KMS-11 (cell line): Measurements from ENCODE around the gene DAZAP2.
"Not testable (repeated sequence)": the region's sequence is repeated elsewhere in the genome, so short reads cannot be mapped to it uniquely, and the experiment has no call there.

Source experiments
- H2AFZ ChIP-seq: fragments of 200-600 bp; sonication (generic); 2 replicates; pipeline ENCODE4 v1.6.1; 2016; ENCODE audit warnings: antibody characterized with exemption, mixed run types, low read depth
- H3K27ac ChIP-seq: fragments of 200-600 bp; sonication (generic); 2 replicates; pipeline ENCODE4 v1.6.1; 2016; ENCODE audit warnings: mild to moderate bottlenecking, mixed run types
- H3K27me3 ChIP-seq: fragments of 200-600 bp; sonication (generic); 2 replicates; pipeline ENCODE4 v1.6.1; 2017; ENCODE audit warnings: mild to moderate bottlenecking, low read depth, mixed run types, moderate library complexity; ENCODE audit not compliant: insufficient read depth
- H3K36me3 ChIP-seq: fragments of 200-600 bp; sonication (generic); 2 replicates; pipeline ENCODE4 v1.6.1; 2017; ENCODE audit warnings: mild to moderate bottlenecking, mixed run types; ENCODE audit not compliant: insufficient read depth
- H3K4me1 ChIP-seq: fragments of 200-600 bp; sonication (generic); 2 replicates; pipeline ENCODE4 v1.6.1; 2016; ENCODE audit warnings: mild to moderate bottlenecking, low read depth, mixed run types; ENCODE audit not compliant: poor library complexity, severe bottlenecking
- H3K4me2 ChIP-seq: fragments of 200-600 bp; sonication (generic); 2 replicates; pipeline ENCODE4 v1.7.0; 2016; ENCODE audit warnings: mild to moderate bottlenecking, mixed run types
- H3K4me3 ChIP-seq: fragments of 200-600 bp; sonication (generic); IDR thresholded peaks from 2 replicates; pipeline ENCODE4 v1.6.1; 2017; ENCODE audit warnings: low read depth, low read length, mixed read lengths; ENCODE audit not compliant: insufficient read depth
- H3K79me2 ChIP-seq: fragments of 200-600 bp; sonication (generic); 2 replicates; pipeline ENCODE4 v1.6.1; 2016; ENCODE audit warnings: low read depth, mixed run types; ENCODE audit not compliant: insufficient read depth
- H3K9ac ChIP-seq: fragments of 200-600 bp; sonication (generic); 2 replicates; pipeline ENCODE4 v1.6.1; 2016; ENCODE audit warnings: mild to moderate bottlenecking, mixed run types
- H4K20me1 ChIP-seq: fragments of 200-600 bp; sonication (generic); 2 replicates; pipeline ENCODE4 v1.6.1; 2016; ENCODE audit warnings: mild to moderate bottlenecking, mixed run types; ENCODE audit not compliant: insufficient read depth
- TF ChIP-seq, protein P1 (sequence below): fragments of 200-600 bp; sonication (generic); conservative IDR thresholded peaks from 2 replicates; pipeline ENCODE4 v1.6.1; 2017; ENCODE audit warnings: low read depth, mild to moderate bottlenecking, antibody characterized with exemption, low read length, moderate library complexity, mixed read lengths

Gene DAZAP2

DNA sequence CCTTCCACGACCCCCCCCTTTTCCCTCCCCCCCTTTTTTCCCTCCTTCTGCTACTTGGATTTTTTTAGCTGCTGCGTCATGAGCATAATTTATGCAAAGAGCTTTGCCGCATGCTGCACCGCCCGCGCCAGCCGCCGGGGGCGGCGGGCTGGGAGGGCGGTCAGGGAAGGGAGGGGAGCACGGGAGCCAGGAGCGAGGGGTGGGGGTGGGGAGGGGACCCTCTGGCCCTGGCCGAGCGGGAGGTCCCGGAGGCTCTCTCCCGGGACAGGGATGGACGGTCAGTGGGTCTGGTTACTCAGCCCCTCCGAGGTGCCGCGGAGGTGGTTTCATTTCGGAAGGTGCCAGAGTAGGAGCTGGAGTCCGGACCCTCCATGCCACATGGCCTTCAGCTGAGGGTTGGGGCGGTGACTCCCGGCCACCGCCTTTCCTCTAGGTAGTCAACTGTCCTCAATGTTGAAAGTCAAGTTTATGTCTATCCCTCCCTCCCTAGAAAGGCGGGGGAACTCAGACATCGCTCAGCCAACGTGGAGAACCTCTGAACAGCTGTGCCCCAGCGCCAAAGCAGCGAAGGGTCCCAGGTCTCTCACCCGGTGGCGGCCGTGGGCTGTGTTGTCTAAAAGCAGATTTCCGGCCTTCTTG lies 20.5 kb upstream of the DAZAP2 start, which contains the start of gene POU6F1:
TSS of gene POU6F1 (minus strand) at position 95 of the 639 bp plus-strand sequence. CDS start 11,226 bp downstream, outside the sequence.
- no peaks in the 10 kb centered on the region for H3K36me3 ChIP-seq
- H3K4me2 ChIP-seq = peak within 1 kb of the TSS; percentile 96
- peak within 1 kb of the TSS; percentile 71 for H3K27ac ChIP-seq
- no peaks in the 10 kb centered on the region for H3K27me3 ChIP-seq
- peak within 1 kb of the TSS; percentile 97 for H2AFZ ChIP-seq
- H3K4me1 ChIP-seq = peaks cover 12% of the 10 kb centered on the region
- no peak within 1 kb of the TSS for H3K4me3 ChIP-seq
- H4K20me1 ChIP-seq = no peaks in the 10 kb centered on the region
- H3K9ac ChIP-seq = peak within 1 kb of the TSS; percentile 93
- no peaks in the 10 kb centered on the region for H3K79me2 ChIP-seq
- TF ChIP-seq, protein P1, sequence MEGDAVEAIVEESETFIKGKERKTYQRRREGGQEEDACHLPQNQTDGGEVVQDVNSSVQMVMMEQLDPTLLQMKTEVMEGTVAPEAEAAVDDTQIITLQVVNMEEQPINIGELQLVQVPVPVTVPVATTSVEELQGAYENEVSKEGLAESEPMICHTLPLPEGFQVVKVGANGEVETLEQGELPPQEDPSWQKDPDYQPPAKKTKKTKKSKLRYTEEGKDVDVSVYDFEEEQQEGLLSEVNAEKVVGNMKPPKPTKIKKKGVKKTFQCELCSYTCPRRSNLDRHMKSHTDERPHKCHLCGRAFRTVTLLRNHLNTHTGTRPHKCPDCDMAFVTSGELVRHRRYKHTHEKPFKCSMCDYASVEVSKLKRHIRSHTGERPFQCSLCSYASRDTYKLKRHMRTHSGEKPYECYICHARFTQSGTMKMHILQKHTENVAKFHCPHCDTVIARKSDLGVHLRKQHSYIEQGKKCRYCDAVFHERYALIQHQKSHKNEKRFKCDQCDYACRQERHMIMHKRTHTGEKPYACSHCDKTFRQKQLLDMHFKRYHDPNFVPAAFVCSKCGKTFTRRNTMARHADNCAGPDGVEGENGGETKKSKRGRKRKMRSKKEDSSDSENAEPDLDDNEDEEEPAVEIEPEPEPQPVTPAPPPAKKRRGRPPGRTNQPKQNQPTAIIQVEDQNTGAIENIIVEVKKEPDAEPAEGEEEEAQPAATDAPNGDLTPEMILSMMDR = peak; percentile 58

DNA sequence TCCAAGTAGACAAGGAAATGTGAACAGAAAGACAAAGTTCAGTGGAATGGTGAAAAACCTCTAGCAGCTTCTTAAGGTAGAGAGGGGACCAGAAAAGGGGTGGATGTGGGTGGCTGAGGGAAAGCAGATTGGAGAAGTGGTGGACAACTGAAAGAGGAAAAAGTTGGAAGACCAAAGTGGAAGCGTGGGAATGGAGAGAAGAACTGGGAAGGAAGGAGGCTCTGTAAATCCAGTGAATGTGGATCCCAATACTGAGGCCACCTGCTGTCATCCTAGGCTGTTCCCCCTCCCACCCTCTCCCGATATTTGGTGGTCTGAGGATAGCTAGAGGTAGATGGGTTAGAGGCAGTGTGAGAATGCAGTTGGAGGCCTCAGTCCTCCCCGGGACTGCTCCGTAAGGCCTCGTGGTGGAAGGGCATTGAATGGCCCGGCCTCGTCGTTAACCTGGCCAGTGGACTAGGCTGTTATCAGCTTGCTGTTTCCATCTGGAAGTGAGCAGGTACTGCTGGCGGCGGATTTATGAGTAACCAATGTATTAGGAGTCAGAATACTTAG lies 19.9 kb upstream of the DAZAP2 start:
- peak overlapping the region; percentile 97 for H2AFZ ChIP-seq
- no peaks in the 10 kb centered on the region for H3K36me3 ChIP-seq
- peak overlapping the region; percentile 71 for H3K27ac ChIP-seq
- H3K79me2 ChIP-seq = no peaks in the 10 kb centered on the region
- TF ChIP-seq, protein P1 = no peak
- H4K20me1 ChIP-seq = no peaks in the 10 kb centered on the region
- peak overlapping the region; percentile 93 for H3K9ac ChIP-seq
- H3K4me2 ChIP-seq = peak overlapping the region; percentile 96
- H3K4me1 ChIP-seq = peaks cover 12% of the 10 kb centered on the region
- no peaks in the 10 kb centered on the region for H3K27me3 ChIP-seq
- H3K4me3 ChIP-seq = no peak overlapping the region

DNA sequence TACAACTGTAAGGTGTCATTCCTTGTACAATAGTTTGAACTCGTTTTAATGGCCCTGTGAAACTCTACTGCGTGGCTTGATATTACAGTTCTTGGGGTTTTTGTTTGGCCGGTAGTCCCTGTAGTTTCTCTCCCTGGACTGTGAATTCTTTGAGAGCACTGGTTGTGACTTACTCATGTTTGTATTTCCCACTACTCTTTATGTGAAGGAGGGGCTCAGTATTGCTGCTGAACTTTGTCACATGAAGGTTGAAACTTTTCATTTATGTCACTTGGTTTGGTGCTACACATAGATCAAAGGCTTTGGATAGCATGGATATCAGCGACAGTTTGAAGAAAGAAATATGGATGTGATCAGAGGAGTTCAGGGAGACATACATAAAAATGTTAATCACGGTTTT lies 19.3 kb upstream of the DAZAP2 start:
- H3K4me1 ChIP-seq = peaks cover 12% of the 10 kb centered on the region
- no peak overlapping the region for H3K4me3 ChIP-seq
- H3K27ac ChIP-seq = 0 out of 2 replicates have a peak overlapping the region, but pooled peaks have one; percentile 71
- H3K79me2 ChIP-seq = no peaks in the 10 kb centered on the region
- peak overlapping the region; percentile 97; the same call in 1 of the 2 replicates for H2AFZ ChIP-seq
- H3K27me3 ChIP-seq = no peaks in the 10 kb centered on the region
- TF ChIP-seq, protein P1 = no peak
- H3K9ac ChIP-seq = peak overlapping the region; percentile 93; the same call in 1 of the 2 replicates
- H3K4me2 ChIP-seq = peak overlapping the region; percentile 96
- no peaks in the 10 kb centered on the region for H3K36me3 ChIP-seq
- H4K20me1 ChIP-seq = no peaks in the 10 kb centered on the region

DNA sequence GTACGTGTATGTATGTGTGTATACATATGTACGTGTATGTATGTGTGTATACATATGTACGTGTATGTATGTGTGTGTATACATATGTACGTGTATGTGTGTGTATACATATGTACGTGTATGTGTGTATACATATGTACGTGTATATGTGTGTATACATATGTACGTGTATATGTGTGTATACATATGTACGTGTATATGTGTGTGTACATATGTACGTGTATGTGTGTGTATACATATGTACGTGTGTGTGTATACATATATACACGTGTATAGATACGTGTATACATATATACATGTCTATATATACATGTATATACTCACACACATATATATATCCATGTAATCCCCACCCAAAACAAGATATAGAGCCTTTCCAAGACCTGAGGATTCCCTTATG lies 18.8 kb upstream of the DAZAP2 start:
- not testable (repeated sequence) for H3K9ac ChIP-seq, H3K4me2 ChIP-seq

DNA sequence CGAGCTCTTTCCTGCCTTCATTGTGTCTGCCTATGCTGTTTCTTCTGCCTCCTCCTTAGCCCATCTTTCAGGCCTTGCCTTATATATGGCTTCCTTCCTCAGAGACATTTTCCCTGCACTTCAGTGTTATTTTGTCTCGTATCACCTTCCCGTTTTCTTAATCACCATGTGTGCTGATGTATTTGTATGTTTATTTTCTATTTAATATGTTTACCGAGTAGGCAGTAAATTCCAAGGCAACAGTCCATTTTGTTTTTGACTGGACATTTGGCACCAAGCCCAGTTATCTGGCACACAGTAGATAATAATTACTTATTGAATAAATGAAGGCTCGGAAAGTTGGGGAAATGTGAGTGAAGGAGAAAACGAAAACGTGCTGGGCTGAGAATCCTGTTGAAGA lies 16.2 kb upstream of the DAZAP2 start:
- no peaks in the 10 kb centered on the region for H4K20me1 ChIP-seq
- H3K79me2 ChIP-seq = no peaks in the 10 kb centered on the region
- no peak overlapping the region for H3K4me3 ChIP-seq
- H3K9ac ChIP-seq = no peak overlapping the region
- H3K4me1 ChIP-seq = peaks cover 12% of the 10 kb centered on the region
- no peak overlapping the region for H2AFZ ChIP-seq
- no peaks in the 10 kb centered on the region for H3K27me3 ChIP-seq
- TF ChIP-seq, protein P1 = no peak
- no peaks in the 10 kb centered on the region for H3K36me3 ChIP-seq
- H3K4me2 ChIP-seq = no peak overlapping the region
- H3K27ac ChIP-seq = no peak overlapping the region

More for the DNA sequence above, 18.8 kb upstream of the DAZAP2 start:
- not testable (repeated sequence) for H3K27me3 ChIP-seq, H3K79me2 ChIP-seq, H2AFZ ChIP-seq, H3K27ac ChIP-seq, H4K20me1 ChIP-seq, H3K4me3 ChIP-seq, H3K36me3 ChIP-seq
- peaks cover 12% of the 10 kb centered on the region for H3K4me1 ChIP-seq
